Activated B cell treated with CpG ODN at 0.5 μM for 24 hours (primary cell): ENCODE results near the gene GABPB2. TPM values are rescaled to one million over a fixed set of nuclear protein-coding genes. Genes with fewer than 3 reads are reported as not detected.

ENCODE experiments used
- ATAC-seq: fragments of 200-7000 bp; cut with Tn5 transposase; one replicate; pipeline ENCODE4 v1.10.0; 2021; ENCODE audit warnings: low read depth, mild to moderate bottlenecking, moderate library complexity
- CTCF ChIA-PET: fragments of 350-600 bp; sonication (Branson Sonifier 250); formaldehyde crosslinking; loops from one replicate; lab custom pipeline; 2021; ENCODE audit warnings: antibody characterized with exemption; lab: Charles Lee
- POLR2A ChIA-PET: fragments of 350-600 bp; sonication (Branson Sonifier 250); formaldehyde crosslinking; loops from one replicate; lab custom pipeline; 2021; ENCODE audit warnings: antibody characterized with exemption; lab: Charles Lee
- DNase-seq: peaks from one replicate; pipeline ENCODE4 v3.0.0; 2022
- H3K27ac Mint-ChIP-seq: one replicate; pipeline ENCODE4 v1.8.0; 2020; ENCODE audit warnings: mixed read lengths
- H3K27me3 Mint-ChIP-seq: one replicate; pipeline ENCODE4 v1.8.0; 2021; ENCODE audit warnings: mixed read lengths
- H3K36me3 Mint-ChIP-seq: one replicate; pipeline ENCODE4 v1.8.0; 2021; ENCODE audit warnings: low read depth, mixed read lengths
- H3K4me1 Mint-ChIP-seq: one replicate; pipeline ENCODE4 v1.8.0; 2021; ENCODE audit warnings: mixed read lengths
- H3K4me3 Mint-ChIP-seq: one replicate; pipeline ENCODE4 v1.8.0; 2020; ENCODE audit warnings: mild to moderate bottlenecking, mixed read lengths
- H3K9me3 Mint-ChIP-seq: one replicate; pipeline ENCODE4 v1.8.0; 2020; ENCODE audit warnings: mixed read lengths
- CTCF ChIP-seq: fragments of 200-600 bp; IDR thresholded peaks from one replicate; pipeline ENCODE4 v1.8.0; 2022; ENCODE audit warnings: antibody characterized with exemption, mild to moderate bottlenecking
- intact Hi-C: fragments of 100-400 bp; cut with micrococcal nuclease; formaldehyde crosslinking; loops from one replicate; pipeline ENCODE4 v1.15.1; 2024
- total RNA-seq: library from RNA; stranded (reverse); gene quantifications from 2 replicates; pipeline ENCODE4 v1.2.3, GENCODE V29; 2022

GABPB2 gene
- total RNA-seq, 1 donor from 2014 or later, result 17.4 TPM

GRCh38 chr1:151035167-151035566 lies 35.4 kb upstream of the GABPB2 start:
- TF ChIP-seq CTCF, result no peak
- DNase-seq (no peak), ATAC-seq (no peak)
- intact Hi-C loops, result no loop called here
- ChIA-PET CTCF (no interaction called here), POLR2A (no interaction called here)
- Mint-ChIP-seq H3K27me3 (no peaks in the 10 kb centered on the region), H3K4me1 (no peaks in the 10 kb centered on the region), H3K36me3 (peaks cover 39% of the 10 kb centered on the region), H3K27ac (no peak overlapping the region), H3K9me3 (no peaks in the 10 kb centered on the region), H3K4me3 (no peak overlapping the region)

- ATAC-seq, result no peak
- Mint-ChIP-seq H3K4me1 (no peaks in the 10 kb centered on the region), H3K27ac (no peak within 1 kb of the TSS), H3K27me3 (no peaks in the 10 kb centered on the region), H3K4me3 (no peak within 1 kb of the TSS), H3K36me3 (peaks cover 27% of the 10 kb centered on the region), H3K9me3 (no peaks in the 10 kb centered on the region)
- no peak for TF ChIP-seq CTCF
- no peak for DNase-seq
- ChIA-PET CTCF (interaction anchor here (1.6 kb wide), 1 partner anchor 12 kb away, joined by 4 read pairs; no protein-coding TSS in a partner anchor), POLR2A (no interaction called here)
- intact Hi-C loops, result no loop called here
Measured at GRCh38 chr1:151036356-151036755, 34.2 kb upstream of the GABPB2 start, which contains the start of gene BNIPL. Gene BNIPL, plus strand, starts transcription at chr1:151036586. Its CDS starts 140 bp downstream, at chr1:151036726.

- H3K9me3 Mint-ChIP-seq, result no peaks in the 10 kb centered on the region
- POLR2A ChIA-PET, result no interaction called here
- peaks cover 24% of the 10 kb centered on the region for H3K36me3 Mint-ChIP-seq
- CTCF ChIA-PET, result interaction anchor here (1.6 kb wide), 1 partner anchor 12 kb away, joined by 4 read pairs; no protein-coding TSS in a partner anchor
- H3K27ac Mint-ChIP-seq, result no peak overlapping the region
- no peak for ATAC-seq
- H3K4me1 Mint-ChIP-seq, result no peaks in the 10 kb centered on the region
- intact Hi-C loops, result no loop called here
- TF ChIP-seq CTCF, result no peak
- no peaks in the 10 kb centered on the region for H3K27me3 Mint-ChIP-seq
- no peak for DNase-seq
- no peak overlapping the region for H3K4me3 Mint-ChIP-seq
Measured at GRCh38 chr1:151037032-151037431, 33.5 kb upstream of the GABPB2 start.

- no peak for TF ChIP-seq CTCF
- intact Hi-C loops, result no loop called here
- Mint-ChIP-seq H3K9me3 (no peaks in the 10 kb centered on the region), H3K4me3 (no peak overlapping the region), H3K27me3 (no peaks in the 10 kb centered on the region), H3K4me1 (no peaks in the 10 kb centered on the region), H3K27ac (no peak overlapping the region), H3K36me3 (peaks cover 13% of the 10 kb centered on the region)
- POLR2A ChIA-PET, result no interaction called here
- ATAC-seq (no peak), DNase-seq (no peak)
- CTCF ChIA-PET, result no interaction called here
Measured at GRCh38 chr1:151039521-151039920, 31.0 kb upstream of the GABPB2 start.

GRCh38 chr1:151043163-151043562 lies 27.4 kb upstream of the GABPB2 start:
- no peak overlapping the region for H3K27ac Mint-ChIP-seq

More at GRCh38 chr1:151043163-151043562, 27.4 kb upstream of the GABPB2 start:
- no peak for TF ChIP-seq CTCF
- H3K9me3 Mint-ChIP-seq, result no peaks in the 10 kb centered on the region
- POLR2A ChIA-PET, result interaction anchor here (1.1 to 1.2 kb wide), 2 partner anchors 16 to 28 kb away, joined by 4 to 5 read pairs; partner anchors contain the start of genes CDC42SE1 and GABPB2
- intact Hi-C loops, result no loop called here
- no peak for DNase-seq
- no peak for ATAC-seq
- H3K4me3 Mint-ChIP-seq, result no peak overlapping the region
- no peaks in the 10 kb centered on the region for H3K27me3 Mint-ChIP-seq
- peaks cover 16% of the 10 kb centered on the region for H3K4me1 Mint-ChIP-seq
- CTCF ChIA-PET, result interaction anchor here (1.0 kb wide), 1 partner anchor 14 kb away, joined by 3 read pairs; no protein-coding TSS in a partner anchor
- peaks cover 5% of the 10 kb centered on the region for H3K36me3 Mint-ChIP-seq
